ENCODE data around the gene OST4. TPM values are rescaled to one million over a fixed set of nuclear protein-coding genes. Genes with fewer than 3 reads are reported as not detected.

The OST4 gene
- polyA plus RNA-seq, 3 donors: 234 to 273 (median 243) TPM

GRCh38 chr2:27049422-27050280 lies 21.8 kb downstream of the OST4 start:
- peak in 1 of 11 donors; percentile 12 for DNase-seq (ENCODE audit: extremely low read depth in 1 of 11, low read depth in 9 of 11, low spot score in 4 of 11)

DNA sequence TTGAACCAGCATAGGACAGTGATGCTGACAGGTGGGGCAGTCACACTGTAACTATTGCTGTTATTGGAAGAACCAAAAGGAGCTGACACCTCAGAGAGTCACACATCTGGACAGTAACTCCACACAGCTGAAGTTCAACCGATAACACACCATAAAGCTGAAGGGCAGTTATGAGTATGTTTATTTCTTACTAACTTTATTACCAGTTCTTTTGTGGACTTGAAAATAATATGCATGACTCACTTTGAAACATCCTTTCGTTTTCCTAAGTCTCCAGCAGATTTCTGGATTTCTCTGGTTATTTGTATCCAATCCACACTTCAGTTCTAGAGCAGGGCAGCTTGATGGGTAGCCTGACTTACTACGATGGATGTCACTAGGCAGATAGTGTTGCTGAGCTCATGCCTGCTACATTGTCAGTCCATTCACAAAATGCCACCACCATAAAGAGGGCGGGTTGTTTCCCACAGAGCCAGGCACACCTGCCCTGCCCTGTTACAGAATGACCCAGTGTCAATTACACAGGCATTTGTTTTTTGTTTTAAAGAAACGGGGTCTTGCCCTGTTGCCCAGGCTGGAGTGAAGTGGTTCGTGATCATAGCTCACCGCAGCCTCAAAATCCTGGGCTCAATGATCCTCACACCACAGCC lies 28.3 kb downstream of the OST4 start:
- DNase-seq (ENCODE audit: extremely low read depth in 1 of 11, low read depth in 9 of 11, low spot score in 4 of 11): no peak

- DNase-seq (ENCODE audit: extremely low read depth in 1 of 11, low read depth in 9 of 11, low spot score in 4 of 11): no peak
These were observed 29.2 kb downstream of the OST4 start for GRCh38 chr2:27042159-27042661.

DNA sequence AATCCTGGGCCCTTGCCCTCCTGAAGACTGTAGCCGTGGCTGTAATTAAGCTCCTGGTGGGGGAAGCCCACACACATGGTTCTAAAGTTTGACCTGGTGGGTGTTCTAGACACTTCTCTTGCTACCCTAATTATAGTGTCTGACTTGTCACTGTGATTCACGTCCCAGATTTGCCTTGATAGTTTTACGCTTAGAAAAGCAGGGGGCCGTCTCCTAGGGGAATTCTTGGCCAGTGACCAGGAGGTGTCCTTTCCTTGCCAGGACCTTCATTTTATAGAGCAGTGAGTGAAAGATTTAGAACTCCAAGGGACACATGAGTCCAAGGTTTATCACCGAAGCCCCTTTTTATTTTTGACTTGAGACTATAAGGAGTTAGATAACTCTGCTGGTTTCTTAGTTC lies 29.7 kb downstream of the OST4 start:
- DNase-seq (ENCODE audit: extremely low read depth in 1 of 11, low read depth in 9 of 11, low spot score in 4 of 11): peak in 8 of 11 donors; percentile 54 to 80 (median 67)

- DNase-seq (ENCODE audit: extremely low read depth in 1 of 11, low read depth in 9 of 11, low spot score in 4 of 11): no peak
These were observed 31.2 kb downstream of the OST4 start for GRCh38 chr2:27040282-27040681.

- DNase-seq (ENCODE audit: extremely low read depth in 1 of 11, low read depth in 9 of 11, low spot score in 4 of 11): no peak
These were observed 31.6 kb downstream of the OST4 start for GRCh38 chr2:27039871-27040270.

GRCh38 chr2:27039426-27039825 lies 32.0 kb downstream of the OST4 start:
- DNase-seq (ENCODE audit: extremely low read depth in 1 of 11, low read depth in 9 of 11, low spot score in 4 of 11): no peak

GRCh38 chr2:27038631-27039339 lies 32.7 kb downstream of the OST4 start:
- DNase-seq (ENCODE audit: extremely low read depth in 1 of 11, low read depth in 9 of 11, low spot score in 4 of 11): no peak

DNA sequence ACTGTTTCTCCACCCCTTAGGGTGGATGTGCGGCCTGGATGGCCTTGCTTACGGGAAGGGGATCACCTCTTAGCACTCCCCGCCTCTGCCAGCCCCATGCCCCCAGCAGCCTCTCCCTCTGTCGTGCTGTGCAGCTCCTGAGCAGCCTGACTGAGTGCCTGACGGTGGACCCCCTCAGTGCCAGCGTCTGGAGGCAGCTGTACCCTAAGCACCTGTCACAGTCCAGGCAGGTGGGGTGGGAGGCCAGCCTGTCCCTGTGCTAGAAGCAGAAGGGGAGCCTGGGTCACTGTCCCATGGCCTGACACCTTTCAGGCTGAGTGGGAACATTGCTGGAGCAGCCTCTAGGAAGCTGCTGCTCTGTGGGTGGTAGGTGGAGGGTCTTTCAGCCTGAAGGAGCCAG lies 33.4 kb downstream of the OST4 start:
- no peak for DNase-seq (ENCODE audit: extremely low read depth in 1 of 11, low read depth in 9 of 11, low spot score in 4 of 11)

DNA sequence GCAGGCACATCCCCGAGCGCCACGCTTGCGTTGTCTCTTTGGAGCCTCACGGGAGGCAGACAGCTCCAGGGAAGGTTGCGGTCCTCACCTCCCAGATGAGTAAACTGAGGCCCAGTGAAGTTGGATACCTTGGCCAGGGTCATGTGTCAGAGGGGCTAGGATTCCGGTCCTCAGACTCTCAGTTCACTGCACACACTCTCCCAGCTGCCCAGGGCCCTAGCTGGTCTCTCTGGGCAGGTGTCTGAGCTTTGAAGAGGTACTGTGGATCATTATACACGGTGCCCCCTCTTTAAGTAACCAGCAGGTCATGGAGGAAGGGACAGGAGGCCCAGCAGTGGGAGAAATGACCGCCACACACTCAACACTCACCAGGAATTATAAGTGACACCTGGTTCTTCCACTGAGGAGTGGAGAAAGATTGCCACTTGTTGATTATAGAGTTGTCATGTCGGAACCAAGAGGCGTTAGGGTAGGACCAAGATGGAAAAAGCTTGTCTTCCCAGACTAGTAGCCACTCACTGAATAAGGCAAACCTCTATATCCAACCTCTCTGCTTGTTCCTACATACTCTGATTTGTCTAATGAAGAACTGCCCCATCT lies 38.1 kb downstream of the OST4 start:
- DNase-seq (ENCODE audit: extremely low read depth in 1 of 11, low read depth in 9 of 11, low spot score in 4 of 11): no peak

DNA sequence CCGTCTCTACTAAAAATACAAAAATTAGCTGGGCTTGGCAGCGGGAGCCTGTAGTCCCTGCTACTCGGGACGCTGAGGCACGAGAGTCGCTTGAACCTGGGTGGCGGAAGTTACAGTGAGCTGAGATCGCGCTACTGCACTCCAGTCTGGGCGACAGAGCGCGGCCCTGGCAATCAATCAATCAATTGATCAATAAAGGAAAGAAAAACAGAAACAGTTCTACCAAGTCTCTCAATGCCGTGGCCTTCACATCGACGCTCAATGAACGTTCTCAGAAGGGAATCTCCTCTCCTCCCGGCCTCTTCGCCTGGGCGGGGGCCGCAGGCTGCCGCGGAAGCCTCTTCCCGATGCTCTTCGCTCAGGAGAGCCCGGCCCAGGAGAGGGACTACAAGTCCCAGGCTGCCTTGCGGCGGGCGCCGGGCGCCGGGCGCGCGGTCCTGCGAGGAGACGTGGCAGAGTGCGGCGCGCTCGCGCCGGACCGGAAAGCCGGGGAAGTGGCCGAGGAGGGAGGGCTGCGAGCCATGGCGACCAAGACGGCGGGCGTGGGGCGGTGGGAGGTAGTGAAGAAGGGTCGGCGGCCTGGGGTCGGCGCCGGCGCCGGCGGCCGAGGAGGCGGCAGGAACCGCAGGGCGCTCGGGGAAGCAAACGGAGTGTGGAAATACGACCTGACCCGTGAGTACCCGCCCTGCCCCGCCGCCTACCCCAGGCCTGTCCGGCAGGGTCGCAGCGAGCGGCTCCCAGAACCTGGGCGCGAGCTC lies 38.8 kb downstream of the OST4 start, which contains the start of gene TMEM214:
TMEM214 (plus strand) TSS at position 471 of the 758 bp plus-strand sequence; CDS start at position 522, 51 bp downstream.
- DNase-seq (ENCODE audit: extremely low read depth in 1 of 11, low read depth in 9 of 11, low spot score in 4 of 11): peak in 9 of 11 donors; percentile 71 to 79 (median 75)

- DNase-seq (ENCODE audit: extremely low read depth in 1 of 11, low read depth in 9 of 11, low spot score in 4 of 11): no peak
These were observed 42.4 kb downstream of the OST4 start for GRCh38 chr2:27029051-27029450.

DNA sequence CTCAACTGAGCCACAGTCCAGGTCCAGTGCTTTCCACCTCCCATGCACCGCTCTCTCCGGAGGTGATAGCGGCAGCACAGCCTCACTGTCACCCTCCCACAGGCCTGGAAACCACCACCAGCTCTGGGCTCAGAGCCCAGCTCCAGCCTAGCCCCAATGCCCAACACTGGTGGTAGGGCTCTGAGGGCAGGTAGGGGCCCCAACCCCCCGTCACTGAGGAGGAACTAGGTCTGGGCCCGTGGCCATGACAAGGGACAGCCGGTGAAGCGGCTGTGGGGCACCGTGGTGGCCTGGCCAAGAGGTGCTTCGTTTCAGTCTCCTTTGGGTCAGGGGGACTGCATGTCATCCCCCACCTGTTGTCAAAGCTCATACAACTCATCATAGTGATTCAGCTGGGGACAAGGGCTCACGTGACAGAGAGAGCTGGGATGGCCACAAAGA lies 44.2 kb downstream of the OST4 start:
- no peak for DNase-seq (ENCODE audit: extremely low read depth in 1 of 11, low read depth in 9 of 11, low spot score in 4 of 11)

- no peak for DNase-seq (ENCODE audit: extremely low read depth in 1 of 11, low read depth in 9 of 11, low spot score in 4 of 11)
These were observed 45.3 kb downstream of the OST4 start for GRCh38 chr2:27025861-27026851.

DNA sequence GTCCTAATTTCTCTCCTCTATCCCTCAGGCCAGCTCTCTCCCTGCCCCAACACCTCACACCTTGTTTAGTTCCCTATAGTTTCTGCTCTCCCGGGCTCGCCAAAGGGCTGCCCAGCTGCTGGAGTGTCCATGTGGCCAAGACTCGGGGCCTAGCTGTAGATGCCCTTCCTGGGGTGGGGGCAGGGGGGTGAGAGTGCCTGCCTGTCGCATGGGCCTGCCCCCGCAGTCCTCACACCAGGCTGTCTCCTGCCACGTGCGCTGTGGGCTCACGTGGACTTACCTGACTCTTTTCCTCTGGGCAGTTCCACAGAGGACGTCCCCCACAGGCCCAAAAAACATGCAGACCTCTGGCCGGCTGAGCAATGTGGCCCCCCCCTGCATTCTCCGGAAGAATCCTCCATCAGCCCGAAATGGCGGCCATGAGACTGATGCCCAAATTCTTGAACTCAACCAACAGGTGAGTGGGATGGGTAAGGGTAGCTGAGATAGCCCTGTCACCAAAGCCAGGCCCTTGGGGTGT lies 46.1 kb downstream of the OST4 start:
- no peak for DNase-seq (ENCODE audit: extremely low read depth in 1 of 11, low read depth in 9 of 11, low spot score in 4 of 11)

DNA sequence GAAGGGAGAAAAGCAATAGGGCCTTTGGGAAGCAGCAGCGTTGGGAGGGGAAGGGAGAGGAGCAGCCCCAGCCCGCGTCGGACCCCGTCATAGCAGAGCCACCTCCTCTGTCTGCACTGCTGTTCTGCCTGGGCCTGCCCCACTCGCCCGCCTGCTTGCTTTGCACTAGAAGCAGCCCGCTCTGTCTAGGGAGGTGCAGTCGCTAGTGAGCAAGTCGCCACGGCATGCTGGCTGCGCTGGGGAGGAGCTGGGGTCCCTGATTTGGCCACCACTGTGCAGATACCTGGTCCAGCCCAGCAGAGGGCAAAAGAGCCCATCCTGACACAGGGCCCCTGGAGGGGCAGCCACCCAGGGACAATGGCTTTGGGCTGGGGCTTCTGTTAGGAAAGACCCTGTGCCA lies 46.6 kb downstream of the OST4 start:
- no peak for DNase-seq (ENCODE audit: extremely low read depth in 1 of 11, low read depth in 9 of 11, low spot score in 4 of 11)

DNA sequence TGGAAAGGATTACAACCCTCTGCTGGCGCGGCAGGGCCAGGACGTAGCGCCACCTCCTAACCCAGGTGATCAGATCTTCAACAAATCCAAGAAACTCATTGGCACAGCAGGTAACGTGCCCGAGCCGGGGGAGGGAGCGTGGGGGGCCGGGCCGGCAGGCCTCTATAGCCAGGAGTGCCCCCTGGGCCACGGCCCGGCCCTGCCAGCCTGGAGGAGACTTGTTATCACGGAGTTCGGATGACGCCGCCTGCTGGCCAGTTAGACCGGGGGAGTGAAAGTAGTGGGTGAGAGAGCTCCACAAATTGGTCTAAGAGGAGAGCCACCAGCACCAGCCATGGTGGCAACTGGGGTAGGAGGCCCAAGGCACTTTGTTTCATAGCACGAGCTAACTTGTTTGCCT lies 47.3 kb downstream of the OST4 start:
- no peak for DNase-seq (ENCODE audit: extremely low read depth in 1 of 11, low read depth in 9 of 11, low spot score in 4 of 11)

Data from renal cortex interstitium (tissue), 11 donors.